ENCODE data around the gene TMCO4. TPM values are rescaled to one million over a fixed set of nuclear protein-coding genes. Genes with fewer than 3 reads are reported as not detected.

The TMCO4 gene
- total and polyA plus RNA-seq, 3 experiments from 2014 or later = 16.5 to 18.2 (median 16.6) TPM

DNA sequence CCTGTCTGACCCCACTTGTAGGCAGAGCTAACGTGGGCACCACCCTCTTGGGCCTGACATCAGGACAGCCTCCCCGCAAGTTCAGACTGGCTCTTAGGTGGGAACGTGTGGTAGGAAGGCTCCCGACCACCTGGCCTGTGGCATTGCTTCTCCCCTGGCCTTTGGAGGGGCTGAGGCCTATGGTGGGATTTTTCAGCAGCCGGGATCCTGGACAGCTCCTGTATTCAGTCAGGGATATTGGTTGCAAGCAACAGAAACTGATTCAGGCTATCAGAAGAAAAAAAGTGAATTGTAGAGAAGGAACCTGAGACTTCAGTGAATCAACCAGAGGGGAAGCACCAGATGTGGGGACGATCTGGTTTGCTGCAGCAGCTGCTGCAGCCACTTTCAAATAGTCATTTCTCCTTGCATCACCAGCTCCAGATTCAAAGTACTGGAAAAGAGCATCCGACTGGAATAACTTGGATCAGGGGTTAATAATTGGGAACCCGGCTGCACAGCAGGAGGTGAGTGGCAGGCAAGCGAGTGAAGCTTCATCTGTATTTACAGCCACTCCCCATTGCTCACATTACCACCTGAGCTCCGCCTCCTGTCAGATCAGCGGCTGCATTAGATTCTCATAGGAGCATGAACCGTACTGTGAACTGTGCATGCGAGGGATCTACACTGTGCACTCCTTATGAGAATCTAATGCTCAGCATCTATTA, 9.5 kb upstream of the TMCO4 start:
- H3K27ac ChIP-seq (ENCODE audit: low read depth, low read length) = no peak overlapping the region
- H3K36me3 ChIP-seq (ENCODE audit: insufficient read depth, low read length) = no peaks in the 10 kb centered on the region
- ChIA-PET CTCF (interaction anchor here (0.7 kb wide), 1 partner anchor 48 kb away, joined by 3 read pairs; no protein-coding TSS in a partner anchor), POLR2A (no interaction called here)
- H3K4me3 ChIP-seq (ENCODE audit: low read length) = no peak overlapping the region
- no peaks in the 10 kb centered on the region for H3K4me1 ChIP-seq (ENCODE audit: insufficient read depth, low read length)
- Mint-ChIP-seq H3K36me3 (no peaks in the 10 kb centered on the region), H3K9me3 (no peaks in the 10 kb centered on the region), H3K27me3 (peaks cover 3% of the 10 kb centered on the region in 2 donors), H3K4me3 (no peak overlapping the region), H3K4me1 (no peaks in the 10 kb centered on the region), H3K27ac (peak overlapping the region in 1 of 8 donors; percentile 69)
- H3K9me3 ChIP-seq (ENCODE audit: low read length) = no peaks in the 10 kb centered on the region
- no peak for DNase-seq
- no peaks in the 10 kb centered on the region for H3K27me3 ChIP-seq (ENCODE audit: insufficient read depth, low read length, poor library complexity, severe bottlenecking)

GRCh38 chr1:19808351-19808750, 8.6 kb upstream of the TMCO4 start:
- Histone ChIP-seq H3K27ac (ENCODE audit: low read depth, low read length) (no peak overlapping the region), H3K9me3 (ENCODE audit: low read length) (no peaks in the 10 kb centered on the region), H3K4me3 (ENCODE audit: low read length) (no peak overlapping the region), H3K27me3 (ENCODE audit: insufficient read depth, low read length, poor library complexity, severe bottlenecking) (no peaks in the 10 kb centered on the region), H3K4me1 (ENCODE audit: insufficient read depth, low read length) (no peaks in the 10 kb centered on the region), H3K36me3 (ENCODE audit: insufficient read depth, low read length) (no peaks in the 10 kb centered on the region)
- POLR2A ChIA-PET = no interaction called here
- Mint-ChIP-seq H3K9me3 (no peaks in the 10 kb centered on the region), H3K4me3 (no peak overlapping the region), H3K27ac (no peak overlapping the region), H3K27me3 (peaks cover 0 to 5% of the 10 kb centered on the region in 2 donors), H3K36me3 (no peaks in the 10 kb centered on the region), H3K4me1 (no peaks in the 10 kb centered on the region)
- no peak for DNase-seq
- CTCF ChIA-PET = no interaction called here

DNA sequence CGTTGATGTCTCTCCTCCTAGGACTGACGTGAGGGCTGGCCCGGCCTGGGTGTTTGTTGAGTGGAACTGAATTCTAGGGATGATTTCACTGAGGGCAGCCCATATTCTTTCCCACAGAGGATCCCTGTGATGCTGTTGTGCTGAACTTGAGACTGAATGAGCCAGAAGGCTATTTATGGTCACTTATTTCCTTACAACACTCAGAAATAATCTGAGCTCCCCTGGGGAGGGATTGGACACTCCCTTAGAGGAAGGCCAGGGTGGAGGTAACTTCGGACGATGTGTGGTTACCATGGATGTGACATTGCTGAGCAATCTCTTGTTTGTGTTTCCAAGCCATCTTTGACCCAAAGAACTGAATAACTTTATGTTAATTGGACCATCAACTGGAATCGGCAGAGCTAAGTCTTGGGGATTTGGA, 5.1 kb upstream of the TMCO4 start:
- peaks cover 12% of the 10 kb centered on the region for H3K4me1 ChIP-seq (ENCODE audit: insufficient read depth, low read length)
- H3K36me3 Mint-ChIP-seq = peaks cover 0 to 5% (median 0%) of the 10 kb centered on the region in 3 donors
- H3K4me3 ChIP-seq (ENCODE audit: low read length) = no peak overlapping the region
- H3K4me3 Mint-ChIP-seq = no peak overlapping the region
- DNase-seq = no peak
- no peaks in the 10 kb centered on the region for H3K27me3 ChIP-seq (ENCODE audit: insufficient read depth, low read length, poor library complexity, severe bottlenecking)
- no peak overlapping the region for H3K27ac ChIP-seq (ENCODE audit: low read depth, low read length)
- no peaks in the 10 kb centered on the region for H3K9me3 Mint-ChIP-seq
- peaks cover 0 to 5% of the 10 kb centered on the region in 2 donors for H3K27me3 Mint-ChIP-seq
- H3K36me3 ChIP-seq (ENCODE audit: insufficient read depth, low read length) = no peaks in the 10 kb centered on the region
- H3K27ac Mint-ChIP-seq = peak overlapping the region in 2 of 8 donors; percentile 19 to 72
- no peaks in the 10 kb centered on the region for H3K9me3 ChIP-seq (ENCODE audit: low read length)
- H3K4me1 Mint-ChIP-seq = peaks cover 6 to 16% (median 15%) of the 10 kb centered on the region in 3 donors
- CTCF ChIA-PET = no interaction called here
- POLR2A ChIA-PET = no interaction called here

DNA sequence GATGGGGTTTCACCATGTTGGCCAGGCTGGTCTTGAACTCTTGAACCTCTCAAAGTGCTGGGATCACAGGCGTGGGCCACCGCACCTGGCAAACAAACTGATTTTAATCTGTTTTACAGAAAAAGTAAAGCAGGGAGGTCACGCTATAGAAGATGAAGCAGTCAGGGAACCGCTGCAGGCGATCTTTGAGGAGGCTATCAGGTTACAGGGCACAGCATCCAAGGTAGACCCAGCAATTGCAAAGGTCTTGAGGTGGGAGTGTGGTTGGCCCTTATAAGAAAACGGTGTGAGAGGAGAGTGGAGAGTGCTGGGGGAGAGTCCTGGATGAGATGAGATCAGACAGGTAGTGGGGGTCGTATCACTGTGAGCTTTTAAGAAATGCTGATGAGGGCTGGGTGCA, 2.6 kb upstream of the TMCO4 start:
- no peak overlapping the region for H3K4me3 ChIP-seq (ENCODE audit: low read length)
- peaks cover 19 to 32% (median 32%) of the 10 kb centered on the region in 3 donors for H3K4me1 Mint-ChIP-seq
- peaks cover 0 to 5% of the 10 kb centered on the region in 2 donors for H3K27me3 Mint-ChIP-seq
- peak overlapping the region in 1 of 7 donors; percentile 11 for H3K4me3 Mint-ChIP-seq
- no peaks in the 10 kb centered on the region for H3K36me3 ChIP-seq (ENCODE audit: insufficient read depth, low read length)
- ChIA-PET CTCF (interaction anchor here (1.8 kb wide), 1 partner anchor 12 kb away, joined by 4 read pairs; no protein-coding TSS in a partner anchor), POLR2A (no interaction called here)
- peaks cover 0 to 5% (median 0%) of the 10 kb centered on the region in 3 donors for H3K36me3 Mint-ChIP-seq
- H3K27ac ChIP-seq (ENCODE audit: low read depth, low read length) = no peak overlapping the region
- no peak for DNase-seq
- H3K9me3 ChIP-seq (ENCODE audit: low read length) = no peaks in the 10 kb centered on the region
- H3K27me3 ChIP-seq (ENCODE audit: insufficient read depth, low read length, poor library complexity, severe bottlenecking) = no peaks in the 10 kb centered on the region
- H3K9me3 Mint-ChIP-seq = no peaks in the 10 kb centered on the region
- H3K27ac Mint-ChIP-seq = peak overlapping the region in 1 of 8 donors; percentile 42
- H3K4me1 ChIP-seq (ENCODE audit: insufficient read depth, low read length) = peaks cover 20% of the 10 kb centered on the region

DNA sequence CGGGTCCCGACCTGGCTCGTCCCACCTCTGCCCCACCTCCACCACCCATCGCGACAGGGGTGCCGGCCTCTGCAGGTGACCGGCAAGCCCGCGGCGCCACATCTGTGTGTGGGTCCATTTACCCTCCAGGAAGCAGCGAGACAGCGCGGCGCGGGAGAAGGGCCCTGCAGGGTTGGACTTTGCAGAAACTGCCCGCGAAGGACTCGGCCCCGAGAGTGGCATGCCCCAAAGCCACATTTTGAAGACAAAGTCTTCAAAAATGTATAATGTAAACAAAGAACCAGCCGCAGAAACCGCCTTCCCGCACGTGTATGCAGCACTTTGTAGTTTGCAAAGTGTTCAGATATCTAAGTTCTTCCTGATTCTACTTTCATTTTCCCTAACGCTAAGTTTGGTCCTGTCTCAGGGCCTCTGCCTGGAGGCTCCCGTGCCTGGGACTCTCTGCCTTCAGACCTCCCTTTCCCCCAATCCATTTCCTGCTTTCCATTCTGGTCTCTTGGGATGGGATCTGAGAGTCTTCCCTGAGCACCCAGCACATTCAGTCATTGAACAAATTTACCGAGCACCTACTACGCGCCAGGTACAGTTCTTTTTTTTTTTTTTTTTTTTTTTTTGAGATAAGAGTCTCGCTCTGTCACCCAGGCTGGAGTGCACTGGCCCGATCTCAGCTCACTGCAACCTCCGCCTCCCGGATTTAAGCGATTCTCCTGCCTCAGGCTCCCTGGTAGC, 524 bp upstream of the TMCO4 start:
- Mint-ChIP-seq H3K27ac (peak overlapping the region; percentile 85 to 98 (median 94)), H3K4me1 (peaks cover 19 to 38% (median 32%) of the 10 kb centered on the region in 3 donors), H3K27me3 (peaks cover 0 to 2% of the 10 kb centered on the region in 2 donors), H3K36me3 (peaks cover 0 to 12% (median 2%) of the 10 kb centered on the region in 3 donors), H3K4me3 (peak overlapping the region; percentile 86 to 97 (median 90)), H3K9me3 (no peaks in the 10 kb centered on the region)
- Histone ChIP-seq H3K27me3 (ENCODE audit: insufficient read depth, low read length, poor library complexity, severe bottlenecking) (no peaks in the 10 kb centered on the region), H3K4me1 (ENCODE audit: insufficient read depth, low read length) (peaks cover 20% of the 10 kb centered on the region), H3K27ac (ENCODE audit: low read depth, low read length) (peak overlapping the region; percentile 67), H3K4me3 (ENCODE audit: low read length) (peak overlapping the region; percentile 91), H3K9me3 (ENCODE audit: low read length) (no peaks in the 10 kb centered on the region), H3K36me3 (ENCODE audit: insufficient read depth, low read length) (no peaks in the 10 kb centered on the region)
- peak; percentile 18 to 61 (median 39) for DNase-seq
- CTCF ChIA-PET = interaction anchor here (0.7 to 1.4 kb wide), 2 partner anchors 10 to 230 kb away, joined by 3 read pairs; no protein-coding TSS in a partner anchor
- POLR2A ChIA-PET = interaction anchor here (0.6 kb wide), 1 partner anchor 64 kb away, joined by 3 read pairs; no protein-coding TSS in a partner anchor

DNA sequence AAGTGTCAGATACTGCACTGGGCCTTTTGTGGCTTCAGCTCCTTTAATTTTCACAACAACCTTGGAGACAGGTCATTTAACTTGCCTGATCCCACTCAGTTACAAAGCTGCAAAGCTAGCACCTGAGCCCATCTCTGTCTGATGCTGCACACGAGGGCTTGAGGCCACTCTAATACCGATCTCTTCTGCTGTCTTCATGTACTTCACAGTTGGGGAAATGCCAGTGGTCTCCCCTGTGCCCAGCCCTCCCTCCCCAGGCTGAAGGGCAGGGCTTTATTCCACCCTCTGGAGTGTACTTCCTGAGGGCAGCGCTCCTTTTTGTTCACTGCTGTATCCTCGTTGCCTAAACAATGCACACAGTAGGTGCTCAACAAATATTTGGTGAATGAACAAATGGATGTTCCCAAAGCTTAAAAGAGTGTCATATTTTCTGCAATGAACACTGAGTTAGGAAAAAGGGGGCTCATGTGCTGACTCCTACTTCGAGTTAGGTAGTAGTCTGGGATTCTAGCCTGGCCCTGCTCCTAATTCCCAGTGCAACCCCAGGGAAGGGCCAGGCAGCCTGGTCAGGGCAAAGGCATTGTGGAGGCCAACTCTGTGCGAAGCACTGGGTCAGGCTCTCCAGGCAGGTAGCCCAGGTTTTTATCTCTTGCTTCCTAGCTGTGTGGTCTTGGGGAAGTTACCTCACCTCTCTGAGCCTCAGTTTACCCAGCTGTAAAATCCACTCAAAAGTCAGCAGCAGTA, 1.1 kb downstream of the TMCO4 start:
- Mint-ChIP-seq H3K4me1 (peaks cover 27 to 48% (median 45%) of the 10 kb centered on the region in 3 donors), H3K27ac (peak overlapping the region; percentile 43 to 96 (median 92)), H3K4me3 (peak overlapping the region; percentile 78 to 92 (median 84)), H3K27me3 (no peaks in the 10 kb centered on the region), H3K9me3 (no peaks in the 10 kb centered on the region), H3K36me3 (peaks cover 0 to 18% (median 5%) of the 10 kb centered on the region in 3 donors)
- Histone ChIP-seq H3K27me3 (ENCODE audit: insufficient read depth, low read length, poor library complexity, severe bottlenecking) (no peaks in the 10 kb centered on the region), H3K9me3 (ENCODE audit: low read length) (no peaks in the 10 kb centered on the region), H3K27ac (ENCODE audit: low read depth, low read length) (peak overlapping the region; percentile 54), H3K4me3 (ENCODE audit: low read length) (peak overlapping the region; percentile 70), H3K4me1 (ENCODE audit: insufficient read depth, low read length) (peaks cover 20% of the 10 kb centered on the region), H3K36me3 (ENCODE audit: insufficient read depth, low read length) (no peaks in the 10 kb centered on the region)
- ChIA-PET CTCF (no interaction called here), POLR2A (no interaction called here)
- no peak for DNase-seq

- Histone ChIP-seq H3K4me3 (ENCODE audit: low read length) (no peak overlapping the region), H3K27ac (ENCODE audit: low read depth, low read length) (no peak overlapping the region), H3K36me3 (ENCODE audit: insufficient read depth, low read length) (no peaks in the 10 kb centered on the region), H3K27me3 (ENCODE audit: insufficient read depth, low read length, poor library complexity, severe bottlenecking) (no peaks in the 10 kb centered on the region), H3K9me3 (ENCODE audit: low read length) (no peaks in the 10 kb centered on the region), H3K4me1 (ENCODE audit: insufficient read depth, low read length) (peaks cover 20% of the 10 kb centered on the region)
- POLR2A ChIA-PET = no interaction called here
- Mint-ChIP-seq H3K27ac (peak overlapping the region; percentile 43 to 96 (median 88)), H3K27me3 (no peaks in the 10 kb centered on the region), H3K9me3 (no peaks in the 10 kb centered on the region), H3K36me3 (peaks cover 0 to 23% (median 8%) of the 10 kb centered on the region in 3 donors), H3K4me3 (peak overlapping the region; percentile 25 to 92 (median 81)), H3K4me1 (peaks cover 32 to 52% (median 52%) of the 10 kb centered on the region in 3 donors)
- CTCF ChIA-PET = no interaction called here
- DNase-seq = no peak
Observed at GRCh38 chr1:19797827-19798226, 1.9 kb downstream of the TMCO4 start.
